ENCODE measurements around the gene CAPN14. TPM values are rescaled to one million over a fixed set of nuclear protein-coding genes. Genes with fewer than 3 reads are reported as not detected.

CAPN14 gene
- total RNA-seq, 1 experiment from 2014 or later, result 0.23 TPM

DNA sequence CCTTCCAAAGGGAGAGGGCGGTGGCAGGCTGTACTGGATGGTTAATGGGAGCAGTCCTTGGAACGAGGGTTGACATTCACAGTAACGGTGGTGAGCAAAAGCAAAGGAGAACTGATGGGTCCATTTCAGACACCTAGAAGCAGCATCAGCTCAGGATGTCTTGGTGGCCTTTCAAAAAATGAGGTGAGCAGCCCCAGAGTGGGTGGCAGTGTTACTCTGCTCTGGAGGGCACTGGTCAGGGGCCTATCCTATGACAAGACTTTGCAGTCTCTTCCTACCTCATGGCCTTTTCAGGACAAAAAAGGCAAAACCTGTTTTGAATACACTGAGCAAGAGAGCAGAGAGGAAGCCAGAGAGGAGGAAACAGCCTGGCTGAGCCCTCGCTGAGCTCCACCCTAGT lies 23.5 kb downstream of the CAPN14 start:
- H3K27me3 ChIP-seq (replicated peaks; ENCODE audit: control insufficient read depth, insufficient read depth, low read length), result no peaks in the 10 kb centered on the region
- DNase-seq, result no peak
- TF ChIP-seq, protein P1, sequence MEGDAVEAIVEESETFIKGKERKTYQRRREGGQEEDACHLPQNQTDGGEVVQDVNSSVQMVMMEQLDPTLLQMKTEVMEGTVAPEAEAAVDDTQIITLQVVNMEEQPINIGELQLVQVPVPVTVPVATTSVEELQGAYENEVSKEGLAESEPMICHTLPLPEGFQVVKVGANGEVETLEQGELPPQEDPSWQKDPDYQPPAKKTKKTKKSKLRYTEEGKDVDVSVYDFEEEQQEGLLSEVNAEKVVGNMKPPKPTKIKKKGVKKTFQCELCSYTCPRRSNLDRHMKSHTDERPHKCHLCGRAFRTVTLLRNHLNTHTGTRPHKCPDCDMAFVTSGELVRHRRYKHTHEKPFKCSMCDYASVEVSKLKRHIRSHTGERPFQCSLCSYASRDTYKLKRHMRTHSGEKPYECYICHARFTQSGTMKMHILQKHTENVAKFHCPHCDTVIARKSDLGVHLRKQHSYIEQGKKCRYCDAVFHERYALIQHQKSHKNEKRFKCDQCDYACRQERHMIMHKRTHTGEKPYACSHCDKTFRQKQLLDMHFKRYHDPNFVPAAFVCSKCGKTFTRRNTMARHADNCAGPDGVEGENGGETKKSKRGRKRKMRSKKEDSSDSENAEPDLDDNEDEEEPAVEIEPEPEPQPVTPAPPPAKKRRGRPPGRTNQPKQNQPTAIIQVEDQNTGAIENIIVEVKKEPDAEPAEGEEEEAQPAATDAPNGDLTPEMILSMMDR (IDR thresholded peaks at IDR 0.05; ENCODE audit: insufficient read depth in 1 of 2, low read depth in 1 of 2, low read length in 1 of 2, severe bottlenecking in 1 of 2, unreplicated experiment in 1 of 2), result no peak
- no peak overlapping the region for H3K4me3 ChIP-seq (ENCODE audit: low read depth, low read length)
- peaks cover 6% of the 10 kb centered on the region; the same call in 1 of the 2 replicates for H3K4me1 ChIP-seq
- no peaks in the 10 kb centered on the region for H3K36me3 Mint-ChIP-seq (ENCODE audit: insufficient read depth, unreplicated experiment)
- H3K4me3 Mint-ChIP-seq (ENCODE audit: unreplicated experiment), result no peak overlapping the region
- H3K4me1 Mint-ChIP-seq (ENCODE audit: low read depth, unreplicated experiment), result peaks cover 4% of the 10 kb centered on the region
- POLR2A ChIA-PET, result no interaction called here
- intact Hi-C loops (cut with micrococcal nuclease; ENCODE audit: unreplicated experiment), result no loop called here
- H3K9me3 ChIP-seq, result no peaks in the 10 kb centered on the region
- no peak overlapping the region for H3K27ac Mint-ChIP-seq (ENCODE audit: unreplicated experiment)
- no peaks in the 10 kb centered on the region for H3K9me3 Mint-ChIP-seq (ENCODE audit: unreplicated experiment)
- peaks cover 5% of the 10 kb centered on the region for H3K27me3 Mint-ChIP-seq (ENCODE audit: insufficient read depth, unreplicated experiment)
- BruUV-seq (replicated peaks), result no TSS peak
- H3K36me3 ChIP-seq (ENCODE audit: control insufficient read depth, insufficient read depth, low read length), result no peaks in the 10 kb centered on the region
- CTCF ChIA-PET, result interaction anchor here (0.9 kb wide), 1 partner anchor 24 kb away, joined by 5 read pairs; no protein-coding TSS in a partner anchor

DNA sequence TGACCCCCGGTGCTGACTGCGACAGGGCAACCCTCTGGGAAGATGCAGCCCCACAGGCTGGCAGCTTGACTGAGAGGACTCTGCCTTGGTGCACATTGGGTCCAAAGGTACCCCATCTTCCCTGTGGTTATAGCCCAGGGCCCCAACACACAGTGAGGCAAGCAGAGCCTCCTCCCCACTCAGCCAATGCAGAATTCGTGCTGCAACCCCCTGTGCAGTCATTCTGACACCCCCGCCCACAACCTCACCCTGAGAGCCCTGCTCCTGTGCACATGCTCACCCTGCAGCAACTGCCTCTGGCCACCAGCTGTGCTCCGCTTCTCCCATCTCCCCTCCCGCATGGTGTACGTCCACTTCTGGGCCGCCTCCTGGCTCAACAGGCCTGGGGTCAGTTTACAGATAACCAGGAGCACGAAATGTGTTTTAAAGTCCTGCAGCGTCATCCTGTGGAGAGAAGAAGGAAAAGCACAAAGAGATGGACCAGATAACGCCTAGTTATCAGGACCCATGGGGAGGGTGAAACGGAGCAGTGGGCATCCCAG lies 24.4 kb downstream of the CAPN14 start:
- no peak for DNase-seq
- H3K4me3 ChIP-seq (ENCODE audit: low read depth, low read length), result no peak overlapping the region
- TF ChIP-seq, protein P1 (IDR thresholded peaks at IDR 0.05; ENCODE audit: insufficient read depth in 1 of 2, low read depth in 1 of 2, low read length in 1 of 2, severe bottlenecking in 1 of 2, unreplicated experiment in 1 of 2), result no peak
- intact Hi-C loops (cut with micrococcal nuclease; ENCODE audit: unreplicated experiment), result no loop called here
- no peaks in the 10 kb centered on the region for H3K9me3 Mint-ChIP-seq (ENCODE audit: unreplicated experiment)
- ChIA-PET POLR2A (no interaction called here), CTCF (interaction anchor here (0.9 kb wide), 1 partner anchor 23 kb away, joined by 5 read pairs; no protein-coding TSS in a partner anchor)
- no peaks in the 10 kb centered on the region for H3K36me3 Mint-ChIP-seq (ENCODE audit: insufficient read depth, unreplicated experiment)
- H3K27me3 ChIP-seq (replicated peaks; ENCODE audit: control insufficient read depth, insufficient read depth, low read length), result no peaks in the 10 kb centered on the region
- no peak overlapping the region for H3K27ac Mint-ChIP-seq (ENCODE audit: unreplicated experiment)
- no peak overlapping the region for H3K4me3 Mint-ChIP-seq (ENCODE audit: unreplicated experiment)
- no peaks in the 10 kb centered on the region for H3K4me1 Mint-ChIP-seq (ENCODE audit: low read depth, unreplicated experiment)
- no peaks in the 10 kb centered on the region for H3K36me3 ChIP-seq (ENCODE audit: control insufficient read depth, insufficient read depth, low read length)
- no peaks in the 10 kb centered on the region for H3K9me3 ChIP-seq
- H3K27me3 Mint-ChIP-seq (ENCODE audit: insufficient read depth, unreplicated experiment), result peaks cover 9% of the 10 kb centered on the region
- peaks cover 6% of the 10 kb centered on the region; the same call in 1 of the 2 replicates for H3K4me1 ChIP-seq
- BruUV-seq (replicated peaks), result no TSS peak

DNA sequence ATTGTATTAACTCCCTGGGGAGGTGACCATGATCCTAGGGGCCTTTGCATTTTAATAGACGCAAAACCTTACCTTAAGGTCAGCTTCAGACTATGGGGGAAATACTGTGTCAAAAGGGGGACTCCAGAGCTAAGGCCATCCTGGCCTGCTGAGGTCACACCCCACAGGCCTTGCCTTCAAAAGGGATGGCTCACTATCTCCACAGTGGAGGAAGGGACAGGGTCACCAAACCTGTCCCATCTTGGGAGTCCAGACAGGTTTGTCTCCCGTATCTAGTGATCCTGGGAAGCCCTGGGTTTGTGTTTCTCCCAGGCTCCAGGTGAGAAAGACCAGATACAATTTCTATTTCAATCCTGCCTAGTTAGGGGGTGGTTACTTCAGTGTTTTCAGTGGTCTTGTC lies 24.9 kb downstream of the CAPN14 start:
- Mint-ChIP-seq H3K9me3 (ENCODE audit: unreplicated experiment) (no peaks in the 10 kb centered on the region), H3K27me3 (ENCODE audit: insufficient read depth, unreplicated experiment) (peaks cover 12% of the 10 kb centered on the region), H3K4me1 (ENCODE audit: low read depth, unreplicated experiment) (no peaks in the 10 kb centered on the region), H3K4me3 (ENCODE audit: unreplicated experiment) (no peak overlapping the region), H3K36me3 (ENCODE audit: insufficient read depth, unreplicated experiment) (no peaks in the 10 kb centered on the region), H3K27ac (ENCODE audit: unreplicated experiment) (no peak overlapping the region)
- Histone ChIP-seq H3K9me3 (no peaks in the 10 kb centered on the region), H3K4me1 (peaks cover 1% of the 10 kb centered on the region; the same call in 1 of the 2 replicates), H3K27me3 (replicated peaks; ENCODE audit: control insufficient read depth, insufficient read depth, low read length) (no peaks in the 10 kb centered on the region), H3K4me3 (ENCODE audit: low read depth, low read length) (no peak overlapping the region), H3K36me3 (ENCODE audit: control insufficient read depth, insufficient read depth, low read length) (no peaks in the 10 kb centered on the region)
- ChIA-PET CTCF (no interaction called here), POLR2A (no interaction called here)
- TF ChIP-seq, protein P1 (IDR thresholded peaks at IDR 0.05; ENCODE audit: insufficient read depth in 1 of 2, low read depth in 1 of 2, low read length in 1 of 2, severe bottlenecking in 1 of 2, unreplicated experiment in 1 of 2), result no peak
- intact Hi-C loops (cut with micrococcal nuclease; ENCODE audit: unreplicated experiment), result no loop called here
- DNase-seq, result no peak
- no TSS peak for BruUV-seq (replicated peaks)
